Small intestine (tissue), 7 donors: ENCODE data around the gene SPOCK1. TPM values are rescaled to one million over a fixed set of nuclear protein-coding genes. Genes with fewer than 3 reads are reported as not detected.
A peak's percentile ranks its signal among the peaks of the same experiment; 100 is the strongest.

Experiments used
- DNase-seq, 2 donors: peaks; one replicate each; pipeline versions ENCODE4 v3.0.0 to v3.0.0-alpha.2; 2013
- FAIRE-seq: peaks from 2 replicates; lab custom pipeline; 2012; peaks lifted over from hg19 to GRCh38; lab: Jason Lieb, UNC
- H3K27ac ChIP-seq, 3 donors: one replicate each; pipeline ENCODE4 v1.5.1; 2013; ENCODE audit warnings: low read length in 2 of 3, mild to moderate bottlenecking in 2 of 3, control low read depth in 1 of 3, inconsistent platforms in 1 of 3, low read depth in 1 of 3, moderate library complexity in 1 of 3
- H3K27me3 ChIP-seq, 3 donors: one replicate each; pipeline ENCODE4 v1.6.1; 2013; ENCODE audit warnings: low read length in 3 of 3, inconsistent platforms in 1 of 3; ENCODE audit not compliant: control insufficient read depth in 3 of 3, insufficient read depth in 3 of 3
- H3K36me3 ChIP-seq, 3 donors: one replicate each; pipeline ENCODE4 v1.6.1; 2013; ENCODE audit warnings: low read length in 3 of 3, inconsistent platforms in 1 of 3, low read depth in 1 of 3, mild to moderate bottlenecking in 1 of 3, moderate library complexity in 1 of 3; ENCODE audit not compliant: control insufficient read depth in 3 of 3, insufficient read depth in 2 of 3
- H3K4me1 ChIP-seq, 3 donors: one replicate each; pipeline ENCODE4 v1.6.1; 2013; ENCODE audit warnings: low read length in 2 of 3, inconsistent platforms in 1 of 3, low read depth in 1 of 3, mild to moderate bottlenecking in 1 of 3, moderate library complexity in 1 of 3; ENCODE audit not compliant: control insufficient read depth in 3 of 3, insufficient read depth in 2 of 3
- H3K4me3 ChIP-seq, 3 donors: one replicate each; pipeline ENCODE4 v1.5.1; 2013; ENCODE audit warnings: low read length in 3 of 3, control low read depth in 1 of 3, inconsistent platforms in 1 of 3, low read depth in 1 of 3, mild to moderate bottlenecking in 1 of 3, moderate library complexity in 1 of 3
- H3K9me3 ChIP-seq, 2 donors: one replicate each; pipeline ENCODE4 v1.6.1; 2013; ENCODE audit warnings: low read depth in 1 of 2, low read length in 1 of 2; ENCODE audit not compliant: control insufficient read depth in 2 of 2, insufficient read depth in 1 of 2
- WGBS, 3 donors: extraction: QIAGEN DNeasy Blood & Tissue Kit; methylation state at CpG; one replicate each; pipeline ENCODE4 v1.1.7; 2013; 5-methylcytosine and 5-hydroxymethylcytosine counted together
- polyA plus RNA-seq, 4 donors: library from polyadenylated mRNA; stranded (reverse) in 3 of 4; unstranded in 1 of 4; fragments of 200-250 nt in 3 of 4; fragments of 120-200 nt in 1 of 4; gene quantifications; one replicate each; pipeline versions ENCODE4 v1.2.1 to v1.2.3, GENCODE V29; 2013
- donor health status: healthy with polysubstance abuse.
- donor health status: control.
- donor health status: control.
- donor health status: Bipolar disorder and iron deficiency.
- donor health status: healthy.

Gene SPOCK1
- polyA plus RNA-seq, 4 donors, result 0.22 to 1.1 (median 0.54) TPM

DNA sequence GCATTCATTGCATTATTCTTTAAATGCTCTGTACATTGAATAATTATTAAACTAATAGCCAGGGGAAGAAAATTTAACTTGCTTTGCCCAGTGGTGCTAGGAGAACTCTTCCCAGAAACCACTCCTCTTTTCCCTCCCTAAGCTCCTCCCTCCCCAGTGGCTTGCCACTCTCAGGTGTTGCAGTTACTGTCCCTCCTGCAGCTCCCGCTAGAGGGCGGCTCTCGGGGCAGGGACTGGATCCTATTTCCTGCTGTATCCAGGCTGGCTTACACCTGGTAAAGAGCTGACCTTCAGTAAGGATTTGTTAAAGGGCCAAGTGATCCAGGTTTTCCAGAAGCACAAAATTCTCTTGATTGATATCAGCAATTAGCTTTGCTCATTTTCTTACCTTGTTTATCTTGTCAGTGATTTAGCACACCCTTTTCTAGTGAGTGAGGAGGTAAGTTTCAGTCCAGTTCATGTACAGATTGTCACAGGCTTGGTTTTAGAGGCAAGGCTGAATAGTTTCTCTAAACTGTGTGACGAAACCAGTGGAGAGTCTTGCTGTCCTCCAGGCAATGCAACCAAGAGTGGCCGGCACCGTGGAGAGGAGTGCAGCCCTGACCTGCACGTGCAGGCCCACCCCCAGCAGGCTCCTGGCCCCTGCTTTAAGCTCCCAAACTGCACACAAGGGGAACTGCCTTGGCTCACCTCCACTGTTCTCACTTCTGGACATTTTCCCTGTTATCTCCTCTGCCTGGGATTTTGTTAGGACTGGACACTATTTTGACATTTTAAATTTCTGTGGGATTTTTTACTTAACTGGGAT lies 423.8 kb downstream of the SPOCK1 start:
- no peaks in the 10 kb centered on the region for H3K9me3 ChIP-seq
- WGBS, 3 donors, result 50 to 53% (median 50%) methylated on average over 7 of the region's 7 CpGs
- H3K27me3 ChIP-seq, result peaks cover 0 to 3% (median 0%) of the 10 kb centered on the region in 3 donors
- peak; percentile 63 to 88 for DNase-seq
- no peak for FAIRE-seq
- H3K4me1 ChIP-seq, result no peaks in the 10 kb centered on the region
- no peak overlapping the region for H3K4me3 ChIP-seq
- H3K27ac ChIP-seq, result no peak overlapping the region
- H3K36me3 ChIP-seq, result no peaks in the 10 kb centered on the region

DNA sequence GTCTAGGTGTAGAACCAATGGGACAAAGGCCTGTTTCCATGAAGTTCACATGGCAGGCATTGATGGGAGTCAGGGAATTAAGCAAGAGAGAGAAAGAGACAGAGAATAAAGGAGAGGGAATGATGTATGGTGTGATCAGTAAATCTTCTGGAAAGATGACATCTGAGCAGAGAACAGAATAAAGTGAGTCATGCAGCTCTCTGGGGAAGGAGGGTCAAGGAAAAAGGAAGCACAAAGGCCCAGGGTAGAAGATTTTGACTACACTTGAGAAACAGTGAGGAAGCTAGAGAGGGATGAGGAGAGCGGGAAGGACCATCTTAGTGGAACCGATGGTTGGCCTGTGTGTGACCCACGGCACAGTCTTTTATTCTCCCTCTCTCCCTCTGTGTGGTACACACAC lies 425.9 kb downstream of the SPOCK1 start:
- 60 to 68% (median 68%) methylated on average over 3 of the region's 3 CpGs for WGBS, 3 donors
- no peak overlapping the region for H3K27ac ChIP-seq
- FAIRE-seq, result no peak

DNA sequence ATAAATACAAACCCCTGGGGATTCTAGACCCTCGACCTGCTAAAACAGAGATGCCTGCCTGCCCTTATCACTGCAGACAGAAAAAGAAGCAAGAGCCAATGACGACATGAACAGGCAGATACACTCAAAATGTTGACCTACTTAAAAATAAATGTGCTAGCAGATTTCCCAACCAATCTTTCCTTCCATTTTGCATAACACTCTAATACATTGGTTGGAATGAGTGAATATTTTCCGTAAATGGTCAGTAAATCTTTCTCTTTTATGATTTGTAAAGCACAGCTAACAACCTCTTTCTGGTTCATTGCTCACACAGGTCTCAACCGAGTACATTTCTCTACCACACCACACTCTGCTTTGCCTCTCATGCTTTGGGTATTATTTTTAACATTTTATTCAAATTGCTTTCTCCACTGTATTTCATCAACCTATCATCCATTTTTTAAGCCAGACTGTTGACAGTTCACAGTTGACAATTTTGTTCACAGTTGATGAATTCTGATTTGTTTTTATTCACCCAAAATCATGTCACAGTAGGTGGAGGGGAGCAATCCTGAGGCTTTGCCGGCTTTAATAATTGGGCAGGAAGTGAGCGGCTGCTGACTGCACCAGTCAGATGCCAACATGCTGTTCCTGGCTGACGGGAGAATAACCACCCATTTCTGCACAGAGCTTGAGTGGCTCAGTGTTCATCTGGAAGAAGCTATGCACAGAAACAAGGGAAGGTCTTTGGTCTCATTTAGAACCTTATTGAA lies 426.6 kb downstream of the SPOCK1 start:
- Histone ChIP-seq H3K4me3 (no peak overlapping the region), H3K4me1 (no peaks in the 10 kb centered on the region), H3K9me3 (no peaks in the 10 kb centered on the region), H3K36me3 (no peaks in the 10 kb centered on the region), H3K27me3 (peaks cover 0 to 3% (median 2%) of the 10 kb centered on the region in 3 donors), H3K27ac (peak overlapping the region in 1 of 3 donors; percentile 1)
- FAIRE-seq, result no peak
- DNase-seq, result no peak
- WGBS, 3 donors, result 63 to 64% (median 64%) methylated on average over 7 of the region's 7 CpGs

More for the DNA sequence above, 425.9 kb downstream of the SPOCK1 start:
- Histone ChIP-seq H3K9me3 (no peaks in the 10 kb centered on the region), H3K4me1 (no peaks in the 10 kb centered on the region), H3K36me3 (no peaks in the 10 kb centered on the region), H3K4me3 (no peak overlapping the region), H3K27me3 (peaks cover 0 to 3% (median 0%) of the 10 kb centered on the region in 3 donors)
- DNase-seq, result no peak

- Histone ChIP-seq H3K27ac (no peak overlapping the region), H3K27me3 (peaks cover 0 to 3% (median 3%) of the 10 kb centered on the region in 3 donors), H3K4me1 (no peaks in the 10 kb centered on the region), H3K4me3 (no peak overlapping the region), H3K36me3 (no peaks in the 10 kb centered on the region), H3K9me3 (no peaks in the 10 kb centered on the region)
- FAIRE-seq (no peak), DNase-seq (no peak)
- WGBS, 3 donors, result 63 to 68% (median 64%) methylated on average over 2 of the region's 2 CpGs
Measured at GRCh38 chr5:137071931-137072330, 427.2 kb downstream of the SPOCK1 start.

DNA sequence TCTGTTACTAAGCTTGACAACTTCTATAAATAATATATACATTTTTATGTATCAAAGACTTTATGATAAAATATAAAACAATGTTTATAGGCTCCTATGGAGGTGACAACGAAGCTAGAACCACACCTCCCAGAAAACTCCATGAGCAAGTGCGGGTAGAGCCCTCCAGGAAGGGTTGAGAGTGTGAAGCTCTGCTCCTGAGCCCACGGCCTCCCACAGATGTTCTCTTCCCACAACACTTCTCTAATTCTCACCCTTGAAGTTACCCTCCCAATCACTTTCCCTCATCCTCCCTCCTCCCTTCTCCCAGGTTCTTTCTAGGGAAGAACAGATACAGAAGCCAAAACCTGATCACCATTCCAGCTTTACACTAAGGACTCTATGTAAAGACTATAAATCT lies 427.6 kb downstream of the SPOCK1 start:
- Histone ChIP-seq H3K4me1 (no peaks in the 10 kb centered on the region), H3K27ac (no peak overlapping the region), H3K27me3 (peaks cover 0 to 3% (median 3%) of the 10 kb centered on the region in 3 donors), H3K4me3 (no peak overlapping the region), H3K36me3 (no peaks in the 10 kb centered on the region), H3K9me3 (no peaks in the 10 kb centered on the region)
- FAIRE-seq, result no peak
- WGBS, 3 donors, result 57 to 72% (median 60%) methylated on average over 3 of the region's 3 CpGs
- DNase-seq, result no peak

DNA sequence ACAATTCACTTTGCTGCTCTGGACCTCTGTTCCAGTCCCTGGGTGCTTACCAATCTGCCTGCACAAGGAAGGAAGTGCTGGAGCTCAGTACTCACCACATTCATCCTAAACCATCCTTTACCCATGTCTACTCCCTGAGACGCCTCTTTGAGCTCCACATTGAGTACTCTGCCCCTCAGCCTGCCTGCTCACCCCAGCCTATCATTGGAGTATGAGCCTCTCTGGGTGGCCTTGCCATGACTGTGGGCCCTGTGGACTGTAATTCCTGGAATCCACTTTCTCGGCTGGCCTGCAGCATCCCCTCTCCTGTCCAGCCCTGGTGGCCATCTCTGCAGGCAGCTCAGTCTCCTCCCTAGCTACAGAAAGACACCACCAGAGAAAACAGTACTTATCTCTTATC lies 428.6 kb downstream of the SPOCK1 start:
- no peaks in the 10 kb centered on the region for H3K36me3 ChIP-seq
- FAIRE-seq, result no peak
- H3K27ac ChIP-seq, result no peak overlapping the region
- H3K4me3 ChIP-seq, result no peak overlapping the region
- no peaks in the 10 kb centered on the region for H3K4me1 ChIP-seq
- no peak for DNase-seq
- H3K27me3 ChIP-seq, result peaks cover 0 to 3% (median 3%) of the 10 kb centered on the region in 3 donors
- WGBS, 3 donors, result 83 to 84% (median 83%) methylated on average over 2 of the region's 2 CpGs
- no peaks in the 10 kb centered on the region for H3K9me3 ChIP-seq

GRCh38 chr5:137069358-137069757 lies 429.8 kb downstream of the SPOCK1 start:
- Histone ChIP-seq H3K9me3 (no peaks in the 10 kb centered on the region), H3K4me1 (no peaks in the 10 kb centered on the region), H3K4me3 (no peak overlapping the region), H3K27ac (no peak overlapping the region), H3K36me3 (no peaks in the 10 kb centered on the region), H3K27me3 (peaks cover 0 to 3% (median 3%) of the 10 kb centered on the region in 3 donors)
- FAIRE-seq, result no peak
- DNase-seq, result no peak
- WGBS, 3 donors, result 86 to 91% (median 90%) methylated on average over 12 of the region's 12 CpGs

- 51 to 78% (median 68%) methylated on average over 4 of the region's 4 CpGs for WGBS, 3 donors
- H3K27ac ChIP-seq, result no peak overlapping the region
- H3K36me3 ChIP-seq, result no peaks in the 10 kb centered on the region
- DNase-seq (no peak), FAIRE-seq (no peak)
- no peaks in the 10 kb centered on the region for H3K4me1 ChIP-seq
- no peaks in the 10 kb centered on the region for H3K9me3 ChIP-seq
- H3K27me3 ChIP-seq, result no peaks in the 10 kb centered on the region
- no peak overlapping the region for H3K4me3 ChIP-seq
Measured at GRCh38 chr5:137061382-137061781, 437.7 kb downstream of the SPOCK1 start.
